Dermis blood vessel endothelial cell (primary cell): Measurements from ENCODE around the gene KCNQ5. TPM values are rescaled to one million over a fixed set of nuclear protein-coding genes. Genes with fewer than 3 reads are reported as not detected.
"Not testable (repeated sequence)": the region's sequence is repeated elsewhere in the genome, so short reads cannot be mapped to it uniquely, and the experiment has no call there.

Experiments used
- DNase-seq: peaks from one replicate; pipeline ENCODE4 v3.0.0; 2010
- total RNA-seq: library from RNA; depleted of rRNA; stranded (reverse); fragments of >200 nt; gene quantifications from 2 replicates; pipeline ENCODE4 v1.2.3, GENCODE V29; 2014

KCNQ5 gene
- total RNA-seq, result not detected in 2 replicates

GRCh38 chr6:72621291-72622093 is at the start of gene KCNQ5:
KCNQ5 (plus strand) TSS chr6:72622064.
- DNase-seq, result no peak

DNA sequence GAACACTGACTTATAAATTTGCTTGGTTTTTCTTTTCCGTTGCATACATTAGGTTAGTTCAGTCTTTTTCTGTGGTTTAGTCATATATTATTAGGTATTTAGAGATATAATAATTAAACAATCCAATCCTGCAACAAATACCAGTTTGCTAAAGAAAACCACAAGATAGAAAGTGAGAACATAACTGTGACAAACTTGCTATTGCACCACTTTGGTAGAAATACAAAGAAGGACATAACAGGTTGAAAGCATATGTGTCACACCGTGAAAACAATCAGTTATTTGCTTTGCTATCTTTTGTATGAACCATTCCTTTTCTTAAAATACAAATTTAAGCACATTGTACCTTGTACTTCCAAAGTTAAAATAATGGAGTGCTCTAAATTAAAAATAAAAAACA is 42.0 kb upstream of the KCNQ5 start:
- DNase-seq, result no peak

- DNase-seq, result peak; percentile 1
Measured at GRCh38 chr6:72580281-72580940, 41.5 kb upstream of the KCNQ5 start.

- not testable (repeated sequence) for DNase-seq
Measured at GRCh38 chr6:72580950-72581349, 40.9 kb upstream of the KCNQ5 start.

DNA sequence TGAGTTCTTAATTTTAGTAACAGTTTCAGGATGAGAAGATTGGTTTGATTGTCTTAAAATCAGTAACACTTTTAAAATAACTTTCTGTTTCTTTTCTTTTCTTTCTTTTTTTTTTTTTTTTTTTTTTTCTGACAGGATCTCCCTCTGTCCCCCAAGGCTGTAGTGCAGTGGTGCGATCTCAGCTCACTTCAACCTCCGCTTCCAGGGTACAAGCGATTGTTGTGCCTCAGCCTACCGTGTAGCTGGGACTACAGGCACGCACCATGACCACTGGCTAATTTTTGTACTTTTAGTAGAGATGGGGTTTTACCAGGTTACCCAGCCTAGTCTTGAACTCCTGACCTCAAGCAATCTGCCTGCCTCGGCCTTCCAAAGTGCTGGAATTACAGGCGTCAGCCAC is 33.7 kb upstream of the KCNQ5 start:
- no peak for DNase-seq

GRCh38 chr6:72589096-72589495 is 32.8 kb upstream of the KCNQ5 start:
- no peak for DNase-seq

DNA sequence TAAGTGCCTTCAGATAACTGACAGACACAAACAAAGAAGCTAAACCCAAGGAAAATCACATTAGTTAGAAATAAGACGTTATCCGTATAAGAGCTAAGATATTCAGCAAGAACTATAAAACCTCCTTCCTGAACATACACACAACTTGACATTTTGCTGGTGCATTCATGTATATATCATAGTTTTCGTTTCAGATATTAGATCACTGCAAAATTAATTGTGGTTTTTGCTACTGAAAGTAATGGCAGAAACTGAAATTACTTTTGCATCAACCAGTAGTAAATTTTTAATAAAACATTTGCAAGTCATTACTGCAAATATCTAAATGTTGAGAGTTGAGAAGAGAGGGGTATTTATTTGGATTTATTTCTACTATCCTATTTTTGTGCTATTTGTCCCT is 26.1 kb upstream of the KCNQ5 start:
- no peak for DNase-seq

DNA sequence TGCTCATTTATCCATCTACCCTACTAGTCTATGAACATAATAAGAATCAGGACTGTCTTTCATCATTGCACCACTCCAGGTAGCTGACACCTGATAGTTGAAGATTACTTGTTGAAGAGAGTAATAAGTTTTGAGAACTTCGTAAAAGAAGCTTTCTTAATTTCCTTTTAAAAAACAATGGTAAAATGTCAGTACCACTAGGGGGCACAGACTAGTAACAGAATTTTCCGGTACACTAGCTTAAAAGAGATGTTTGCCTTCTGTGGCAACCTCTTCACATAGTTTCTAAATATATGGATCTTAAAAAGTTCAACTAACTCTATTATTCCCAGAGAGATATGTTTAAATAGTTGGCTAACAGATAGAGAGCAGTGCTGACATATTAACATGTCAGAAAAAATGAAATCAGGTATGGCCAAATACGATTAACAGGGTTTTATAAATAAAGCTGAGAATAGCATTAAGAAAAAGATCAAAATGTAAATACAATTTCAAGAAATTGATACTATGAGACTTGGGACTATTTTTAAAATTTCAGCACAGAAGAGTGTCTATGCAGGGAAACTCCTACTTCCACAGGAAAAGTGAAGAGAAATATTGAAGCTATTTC is 5.4 kb upstream of the KCNQ5 start:
- peak; percentile 39 for DNase-seq

DNA sequence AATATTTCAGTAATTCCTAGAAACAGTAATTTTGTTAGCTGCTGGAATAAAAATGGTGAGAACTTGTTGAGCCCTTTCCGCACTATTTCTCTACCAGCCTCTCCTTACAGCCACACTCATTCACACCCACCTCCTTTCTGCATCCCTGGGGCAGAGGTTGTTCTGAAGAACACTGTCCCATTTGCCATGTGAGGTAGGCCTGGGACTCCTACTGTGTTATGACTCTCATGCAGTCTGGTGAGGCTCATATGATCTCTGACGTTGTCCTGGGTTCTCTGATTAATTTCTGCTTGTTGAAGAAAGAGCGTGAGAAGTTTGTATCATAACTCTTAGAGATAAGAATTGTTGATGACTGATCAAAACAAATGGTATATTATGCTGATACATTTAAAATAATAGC is 4.1 kb upstream of the KCNQ5 start:
- no peak for DNase-seq

GRCh38 chr6:72619883-72620696 is 1.8 kb upstream of the KCNQ5 start:
- no peak for DNase-seq

- no peak for DNase-seq
Measured at GRCh38 chr6:72620871-72621290, 983 bp upstream of the KCNQ5 start.

GRCh38 chr6:72622094-72622940 is 453 bp downstream of the KCNQ5 start:
- DNase-seq, result peak; percentile 7

GRCh38 chr6:72623808-72624207 is 1.9 kb downstream of the KCNQ5 start:
- no peak for DNase-seq

GRCh38 chr6:72624557-72625160 is 2.8 kb downstream of the KCNQ5 start:
- DNase-seq, result no peak

GRCh38 chr6:72626126-72626525 is 4.3 kb downstream of the KCNQ5 start:
- no peak for DNase-seq

- DNase-seq, result no peak
Measured at GRCh38 chr6:72627539-72627938, 5.7 kb downstream of the KCNQ5 start.

DNA sequence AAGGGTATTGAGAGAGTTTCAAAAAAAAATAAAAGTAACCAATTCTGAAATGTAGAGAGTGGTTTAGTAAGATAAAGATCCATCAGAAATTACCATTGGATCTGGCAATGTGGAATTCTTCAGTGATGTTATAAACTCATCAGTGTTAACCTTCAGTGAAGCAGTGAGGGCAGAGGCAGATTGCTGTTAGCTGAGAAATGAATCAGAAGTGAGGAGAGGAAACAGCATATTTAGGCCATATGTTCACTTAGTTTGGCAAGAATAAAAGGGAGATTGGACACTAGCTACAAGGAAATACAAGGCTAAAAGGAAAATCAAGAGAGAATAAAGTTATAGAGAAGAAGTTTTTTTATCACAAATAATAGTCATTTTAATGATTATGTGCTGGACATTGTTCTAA is 9.6 kb downstream of the KCNQ5 start:
- DNase-seq, result no peak

- DNase-seq, result no peak
Measured at GRCh38 chr6:72635636-72636035, 13.8 kb downstream of the KCNQ5 start.

DNA sequence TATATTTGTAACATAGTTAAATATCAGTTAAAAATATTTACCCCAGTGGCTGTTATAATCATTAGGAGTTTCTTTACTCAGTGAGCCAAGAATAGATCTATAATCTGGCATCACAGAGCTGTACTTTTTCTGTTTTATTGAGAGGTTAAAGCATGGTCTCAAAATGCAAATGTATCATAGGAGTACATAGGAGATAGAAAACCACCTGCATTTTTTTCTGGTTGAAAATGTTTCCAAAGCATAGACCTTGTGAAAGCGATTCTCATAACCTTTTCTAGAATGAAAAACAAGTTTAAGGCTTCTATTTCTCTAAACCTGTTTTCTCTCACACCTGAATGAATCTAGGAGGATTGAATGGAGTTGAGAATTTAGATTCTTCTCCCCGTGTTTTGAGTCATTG is 14.4 kb downstream of the KCNQ5 start:
- no peak for DNase-seq

DNA sequence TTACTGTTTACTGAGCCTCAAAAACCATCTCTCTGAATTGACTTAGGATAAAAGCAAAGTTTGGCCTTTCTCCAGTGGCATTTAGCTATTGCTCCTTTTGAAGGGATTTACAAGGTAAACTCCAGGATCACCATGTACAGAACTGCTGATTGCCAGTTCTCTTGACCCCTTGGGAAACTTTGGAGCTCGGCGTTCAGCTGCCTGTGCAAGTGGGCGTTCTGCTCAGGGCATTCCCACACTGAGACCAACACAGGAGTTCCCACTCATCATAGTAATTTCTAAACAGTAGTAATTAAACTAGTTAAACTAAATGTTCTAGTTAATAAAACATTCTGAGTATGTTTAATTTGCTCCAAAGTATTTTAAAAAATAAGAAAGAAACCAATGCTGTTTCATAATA is 14.9 kb downstream of the KCNQ5 start:
- no peak for DNase-seq

DNA sequence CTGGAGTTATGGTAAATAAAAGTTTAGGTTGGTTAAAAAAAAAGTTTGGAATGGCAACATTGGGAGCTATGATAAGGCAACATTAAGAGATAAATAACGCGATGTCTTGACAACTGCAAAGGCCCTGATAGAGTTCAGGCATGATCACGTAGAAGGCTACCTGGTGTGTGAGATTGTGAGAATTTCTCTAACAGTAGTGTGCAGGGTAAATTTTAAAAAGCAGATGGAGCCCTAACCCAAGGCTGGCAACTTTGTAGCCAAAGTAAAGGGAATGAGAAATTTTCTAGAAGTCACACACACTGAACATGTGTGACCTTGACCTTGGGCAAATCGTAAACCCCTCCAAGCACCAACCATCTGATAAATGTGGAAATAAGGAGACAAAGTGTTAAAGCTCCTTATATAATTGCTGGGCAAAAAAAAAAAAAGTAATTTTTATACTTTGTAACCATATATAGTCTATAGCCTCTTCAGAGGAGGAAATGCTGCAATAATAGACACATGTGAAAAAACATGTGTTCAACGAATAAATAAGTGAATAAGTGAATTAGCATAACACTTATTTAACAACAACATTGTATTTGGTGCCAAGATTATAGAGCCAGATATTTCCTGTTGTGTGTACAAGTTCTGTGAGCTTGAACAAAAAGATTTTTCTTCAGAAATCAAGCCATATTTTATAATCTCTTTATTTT is 18.2 kb downstream of the KCNQ5 start:
- no peak for DNase-seq
